Measurements from ENCODE around the gene DNAI2. TPM values are rescaled to one million over a fixed set of nuclear protein-coding genes. Genes with fewer than 3 reads are reported as not detected.

Gene DNAI2
- polyA plus RNA-seq, 1 of the 3 experiments (the other 2 are of a cell fraction), result not detected

GRCh38 chr17:74307984-74308773, 34.1 kb downstream of the DNAI2 start:
- H3K9ac ChIP-seq, result no peak overlapping the region
- DNase-seq, result no peak
- H3K4me2 ChIP-seq, result no peak overlapping the region
- no peaks in the 10 kb centered on the region for H3K36me3 ChIP-seq (replicated peaks in 1 of 2; ENCODE audit: control insufficient read depth in 1 of 2, insufficient read depth in 2 of 2, low read length in 1 of 2)
- no peaks in the 10 kb centered on the region for H3F3A ChIP-seq (replicated peaks; ENCODE audit: insufficient read depth)
- H3K4me3 ChIP-seq (ENCODE audit: low read depth in 2 of 2, low read length in 1 of 2), result no peak overlapping the region
- no peaks in the 10 kb centered on the region for H3K79me2 ChIP-seq (ENCODE audit: insufficient read depth)
- no peak overlapping the region for H2AFZ ChIP-seq (ENCODE audit: low read depth)
- no peaks in the 10 kb centered on the region for H3K4me1 ChIP-seq (ENCODE audit: control insufficient read depth in 1 of 2, insufficient read depth in 2 of 2, low read depth in 1 of 2, low read length in 1 of 2)
- POLR2A ChIA-PET, result no interaction called here
- H3K9me3 ChIP-seq, result no peaks in the 10 kb centered on the region
- no peaks in the 10 kb centered on the region for H3K27me3 ChIP-seq (ENCODE audit: insufficient read depth)
- TF ChIP-seq ZBTB33 (IDR thresholded peaks at IDR 0.05; ENCODE audit: borderline replicate concordance, low read depth) (no peak), TCF12 (IDR thresholded peaks at IDR 0.05) (no peak), TAF1 (IDR thresholded peaks at IDR 0.05; ENCODE audit: borderline replicate concordance, low read depth, low read length) (no peak), YY1 (IDR thresholded peaks at IDR 0.05; ENCODE audit: low read depth) (no peak)
- no peak overlapping the region for H3K27ac ChIP-seq (ENCODE audit: low read depth in 2 of 2, low read length in 1 of 2)
- no peaks in the 10 kb centered on the region for H3K9me2 ChIP-seq
- 45% methylated on average over 15 of the region's 15 CpGs for WGBS (ENCODE audit: low lambda C conversion rate)
- CTCF ChIA-PET, result interaction anchor here (1.0 to 2.0 kb wide), 4 partner anchors 10 to 60 kb away, joined by 3 to 6 read pairs (median 4); partner anchors contain the start of gene GPR142
- H4K20me1 ChIP-seq (ENCODE audit: insufficient read depth), result no peaks in the 10 kb centered on the region

- H3K9ac ChIP-seq, result no peak overlapping the region
- no peak overlapping the region for H2AFZ ChIP-seq (ENCODE audit: low read depth)
- TF ChIP-seq IRF3 (IDR thresholded peaks at IDR 0.05; ENCODE audit: low read depth, low read length) (no peak), PBX3 (IDR thresholded peaks at IDR 0.05) (no peak), CTCF (IDR thresholded peaks at IDR 0.05) (no peak), NFIC (IDR thresholded peaks at IDR 0.05; ENCODE audit: borderline replicate concordance) (no peak), RFX5 (IDR thresholded peaks at IDR 0.05; ENCODE audit: low read length) (no peak), USF2 (IDR thresholded peaks at IDR 0.05; ENCODE audit: borderline replicate concordance, low read depth, low read length) (no peak), YY1 (IDR thresholded peaks at IDR 0.05; ENCODE audit: low read depth) (no peak), RCOR1 (IDR thresholded peaks at IDR 0.05; ENCODE audit: low read length) (no peak), USF1 (IDR thresholded peaks at IDR 0.05; ENCODE audit: borderline replicate concordance, low read depth) (no peak), POLR2AphosphoS5 (IDR thresholded peaks at IDR 0.05; ENCODE audit: low read depth, low read length) (no peak), FOXJ3 (CRISPR knock-in tag; IDR thresholded peaks at IDR 0.05) (no peak), NRF1 (IDR thresholded peaks at IDR 0.05; ENCODE audit: low read depth, low read length) (no peak), MXI1 (IDR thresholded peaks at IDR 0.05; ENCODE audit: low read depth, low read length) (no peak)
- H4K20me1 ChIP-seq (ENCODE audit: insufficient read depth), result no peaks in the 10 kb centered on the region
- H3K79me2 ChIP-seq (ENCODE audit: insufficient read depth), result no peaks in the 10 kb centered on the region
- WGBS (ENCODE audit: low lambda C conversion rate), result 35% methylated on average over 12 of the region's 12 CpGs
- no peaks in the 10 kb centered on the region for H3K27me3 ChIP-seq (ENCODE audit: insufficient read depth)
- no peaks in the 10 kb centered on the region for H3K36me3 ChIP-seq (replicated peaks in 1 of 2; ENCODE audit: control insufficient read depth in 1 of 2, insufficient read depth in 2 of 2, low read length in 1 of 2)
- no peaks in the 10 kb centered on the region for H3K4me1 ChIP-seq (ENCODE audit: control insufficient read depth in 1 of 2, insufficient read depth in 2 of 2, low read depth in 1 of 2, low read length in 1 of 2)
- no peak overlapping the region for H3K27ac ChIP-seq (ENCODE audit: low read depth in 2 of 2, low read length in 1 of 2)
- DNase-seq, result no peak
- no peaks in the 10 kb centered on the region for H3K9me2 ChIP-seq
- H3F3A ChIP-seq (replicated peaks; ENCODE audit: insufficient read depth), result no peaks in the 10 kb centered on the region
- H3K9me3 ChIP-seq, result no peaks in the 10 kb centered on the region
- H3K4me2 ChIP-seq, result no peak overlapping the region
- CTCF ChIA-PET, result interaction anchor here (2.8 kb wide), 1 partner anchor 42 kb away, joined by 7 read pairs; no protein-coding TSS in a partner anchor
- POLR2A ChIA-PET, result no interaction called here
- H3K4me3 ChIP-seq (ENCODE audit: low read depth in 2 of 2, low read length in 1 of 2), result no peak overlapping the region
Measured at GRCh38 chr17:74309902-74310301, 35.9 kb downstream of the DNAI2 start.

Measured in SK-N-SH (cell line).